Activated CD4-positive, alpha-beta memory T cell treated with anti-CD3 and anti-CD28 coated beads, Interleukin-2, amount 10 ng/mL, durations not matched to agents 7 days and 5 days (primary cell): ENCODE results near the gene NDUFAF2. TPM values are rescaled to one million over a fixed set of nuclear protein-coding genes. Genes with fewer than 3 reads are reported as not detected.

Experiments
- CTCF ChIA-PET: fragments of 350-600 bp; sonication (Branson Sonifier 250); formaldehyde crosslinking; loops from one replicate; lab custom pipeline; 2021; ENCODE audit warnings: antibody characterized with exemption, inconsistent platforms; lab: Charles Lee
- POLR2A ChIA-PET: fragments of 350-600 bp; sonication (Branson Sonifier 250); formaldehyde crosslinking; loops from one replicate; lab custom pipeline; 2021; ENCODE audit warnings: antibody characterized with exemption; lab: Charles Lee
- DNase-seq: peaks from one replicate; pipeline ENCODE4 v3.0.0-alpha.2; 2020
- H3K27ac Mint-ChIP-seq: one replicate; pipeline ENCODE4 v1.8.0; 2021; ENCODE audit warnings: mild to moderate bottlenecking, mixed read lengths
- H3K27me3 Mint-ChIP-seq: one replicate; pipeline ENCODE4 v1.8.0; 2021; ENCODE audit warnings: mixed read lengths
- H3K36me3 Mint-ChIP-seq: one replicate; pipeline ENCODE4 v1.8.0; 2021; ENCODE audit warnings: low read depth, mixed read lengths
- H3K4me1 Mint-ChIP-seq: one replicate; pipeline ENCODE4 v1.8.0; 2021; ENCODE audit warnings: mixed read lengths
- H3K4me3 Mint-ChIP-seq: one replicate; pipeline ENCODE4 v1.8.0; 2021; ENCODE audit warnings: mild to moderate bottlenecking, mixed read lengths
- H3K9me3 Mint-ChIP-seq: one replicate; pipeline ENCODE4 v1.8.0; 2021; ENCODE audit warnings: mixed read lengths
- total RNA-seq, 2 experiments: library from RNA; stranded (reverse); gene quantifications; one replicate each; pipeline ENCODE4 v1.2.3, GENCODE V29; 2021

NDUFAF2 gene
- total RNA-seq, 2 experiments from 2014 or later = 18.3 to 21.1 TPM

- H3K27me3 Mint-ChIP-seq = no peaks in the 10 kb centered on the region
- H3K4me3 Mint-ChIP-seq = no peak overlapping the region
- peaks cover 4% of the 10 kb centered on the region for H3K36me3 Mint-ChIP-seq
- no peaks in the 10 kb centered on the region for H3K4me1 Mint-ChIP-seq
- POLR2A ChIA-PET = no interaction called here
- peaks cover 17% of the 10 kb centered on the region for H3K9me3 Mint-ChIP-seq
- DNase-seq = no peak
- no peak overlapping the region for H3K27ac Mint-ChIP-seq
- CTCF ChIA-PET = no interaction called here
Measured at GRCh38 chr5:61115968-61116367, 171.0 kb downstream of the NDUFAF2 start.

GRCh38 chr5:61119066-61119465, 174.1 kb downstream of the NDUFAF2 start:
- Mint-ChIP-seq H3K27me3 (no peaks in the 10 kb centered on the region), H3K4me1 (no peaks in the 10 kb centered on the region), H3K27ac (no peak overlapping the region), H3K9me3 (peaks cover 7% of the 10 kb centered on the region), H3K4me3 (no peak overlapping the region), H3K36me3 (no peaks in the 10 kb centered on the region)
- no peak for DNase-seq
- ChIA-PET CTCF (no interaction called here), POLR2A (no interaction called here)

DNA sequence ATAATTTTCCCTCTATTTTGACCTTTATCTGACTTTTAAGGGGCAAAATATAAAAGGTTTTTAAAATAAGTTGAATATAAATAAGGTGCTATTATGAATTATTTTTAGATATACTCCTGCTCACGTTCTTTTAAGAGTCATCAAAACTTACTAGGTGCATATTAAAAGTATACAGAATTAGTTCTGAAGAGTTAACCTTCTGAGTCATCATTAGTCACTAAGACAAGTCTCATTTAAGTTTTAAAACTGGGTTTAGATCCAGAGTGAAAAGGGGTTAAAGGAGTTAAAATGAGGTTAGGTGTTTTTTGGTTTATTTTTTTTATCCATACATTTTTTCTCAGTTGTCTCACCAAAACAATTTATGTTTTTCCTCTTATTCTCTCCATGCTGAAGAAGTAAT, 175.5 kb downstream of the NDUFAF2 start:
- H3K27me3 Mint-ChIP-seq = no peaks in the 10 kb centered on the region
- no peak for DNase-seq
- no peaks in the 10 kb centered on the region for H3K36me3 Mint-ChIP-seq
- H3K9me3 Mint-ChIP-seq = peaks cover 2% of the 10 kb centered on the region
- ChIA-PET POLR2A (no interaction called here), CTCF (no interaction called here)
- no peaks in the 10 kb centered on the region for H3K4me1 Mint-ChIP-seq
- H3K4me3 Mint-ChIP-seq = no peak overlapping the region
- no peak overlapping the region for H3K27ac Mint-ChIP-seq

GRCh38 chr5:61123145-61123544, 178.1 kb downstream of the NDUFAF2 start:
- Mint-ChIP-seq H3K9me3 (no peaks in the 10 kb centered on the region), H3K4me3 (no peak overlapping the region), H3K27ac (no peak overlapping the region), H3K27me3 (no peaks in the 10 kb centered on the region), H3K36me3 (peaks cover 2% of the 10 kb centered on the region), H3K4me1 (no peaks in the 10 kb centered on the region)
- ChIA-PET CTCF (no interaction called here), POLR2A (no interaction called here)
- no peak for DNase-seq

DNA sequence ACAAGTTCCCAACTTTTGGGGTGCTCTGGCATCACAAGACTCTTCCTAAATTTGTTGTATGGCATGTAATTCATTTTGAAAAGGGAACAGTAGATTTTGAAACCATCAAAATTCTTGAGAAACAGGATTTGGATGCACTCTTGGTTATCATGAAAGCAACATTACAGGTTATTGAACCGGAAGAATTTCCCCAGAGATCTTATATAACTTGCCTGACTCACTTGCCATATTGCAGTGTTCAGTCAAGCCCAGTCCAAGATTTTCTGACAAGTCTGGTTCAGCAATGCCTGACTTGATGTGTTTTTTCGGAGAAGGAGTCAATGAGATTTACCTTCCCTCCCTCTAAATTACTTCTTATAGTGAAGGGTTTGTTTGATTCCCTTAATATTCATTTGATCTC, 185.3 kb downstream of the NDUFAF2 start:
- Mint-ChIP-seq H3K4me3 (no peak overlapping the region), H3K9me3 (no peaks in the 10 kb centered on the region), H3K36me3 (peaks cover 2% of the 10 kb centered on the region), H3K27me3 (no peaks in the 10 kb centered on the region), H3K27ac (no peak overlapping the region), H3K4me1 (no peaks in the 10 kb centered on the region)
- ChIA-PET CTCF (no interaction called here), POLR2A (no interaction called here)
- DNase-seq = no peak

DNA sequence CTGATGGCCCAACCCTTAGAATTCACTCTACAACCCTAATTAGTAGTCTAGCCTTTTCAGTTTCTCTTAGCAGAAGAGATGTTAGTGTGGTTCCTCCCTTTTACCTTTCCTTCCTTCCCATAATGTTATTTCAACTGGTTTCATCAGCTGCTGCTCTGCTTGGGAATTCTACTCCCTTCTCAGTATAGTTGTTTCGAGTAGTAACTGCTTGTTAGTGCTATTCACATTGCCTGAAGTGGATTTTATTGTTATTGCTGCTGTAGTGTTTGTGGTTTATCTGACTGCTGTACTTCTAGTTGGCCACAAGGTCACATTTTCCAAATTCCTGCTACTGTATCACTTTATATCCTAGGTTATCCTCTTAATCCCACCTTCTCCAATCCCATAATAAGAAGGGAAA, 187.6 kb downstream of the NDUFAF2 start:
- H3K27me3 Mint-ChIP-seq = no peaks in the 10 kb centered on the region
- no peak for DNase-seq
- no peak overlapping the region for H3K27ac Mint-ChIP-seq
- no peaks in the 10 kb centered on the region for H3K9me3 Mint-ChIP-seq
- no peaks in the 10 kb centered on the region for H3K4me1 Mint-ChIP-seq
- no peaks in the 10 kb centered on the region for H3K36me3 Mint-ChIP-seq
- CTCF ChIA-PET = no interaction called here
- no peak overlapping the region for H3K4me3 Mint-ChIP-seq
- POLR2A ChIA-PET = no interaction called here

GRCh38 chr5:61137835-61138234, 192.8 kb downstream of the NDUFAF2 start:
- ChIA-PET POLR2A (no interaction called here), CTCF (no interaction called here)
- Mint-ChIP-seq H3K9me3 (no peaks in the 10 kb centered on the region), H3K36me3 (no peaks in the 10 kb centered on the region), H3K27me3 (no peaks in the 10 kb centered on the region), H3K27ac (no peak overlapping the region), H3K4me3 (no peak overlapping the region), H3K4me1 (no peaks in the 10 kb centered on the region)
- no peak for DNase-seq

- H3K9me3 Mint-ChIP-seq = no peaks in the 10 kb centered on the region
- CTCF ChIA-PET = no interaction called here
- no peak overlapping the region for H3K4me3 Mint-ChIP-seq
- no peaks in the 10 kb centered on the region for H3K4me1 Mint-ChIP-seq
- no peaks in the 10 kb centered on the region for H3K36me3 Mint-ChIP-seq
- H3K27me3 Mint-ChIP-seq = no peaks in the 10 kb centered on the region
- no peak overlapping the region for H3K27ac Mint-ChIP-seq
- no peak for DNase-seq
- POLR2A ChIA-PET = no interaction called here
Measured at GRCh38 chr5:61139094-61139873, 194.3 kb downstream of the NDUFAF2 start.

DNA sequence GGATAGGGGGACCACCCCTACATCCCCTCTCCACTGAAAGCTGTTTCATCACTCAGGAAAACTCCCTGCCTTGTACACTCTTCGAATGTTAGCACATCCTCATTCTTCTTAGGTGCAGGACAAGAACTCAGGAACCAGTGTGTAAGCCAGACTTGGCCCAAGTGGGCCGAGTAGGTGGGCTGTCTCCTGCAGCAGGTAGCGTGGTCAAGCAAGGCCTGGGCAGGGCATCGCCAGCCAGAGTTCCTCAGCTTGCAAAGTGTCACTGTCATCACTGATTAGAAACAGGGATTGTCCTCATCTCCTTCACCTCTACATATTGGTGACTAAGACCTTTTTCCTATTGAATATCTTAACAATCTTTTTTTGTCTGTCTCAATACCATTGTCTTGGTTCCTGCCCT, 194.9 kb downstream of the NDUFAF2 start:
- Mint-ChIP-seq H3K27me3 (no peaks in the 10 kb centered on the region), H3K27ac (no peak overlapping the region), H3K4me3 (no peak overlapping the region), H3K36me3 (no peaks in the 10 kb centered on the region), H3K4me1 (no peaks in the 10 kb centered on the region), H3K9me3 (no peaks in the 10 kb centered on the region)
- no peak for DNase-seq
- ChIA-PET CTCF (no interaction called here), POLR2A (no interaction called here)

DNA sequence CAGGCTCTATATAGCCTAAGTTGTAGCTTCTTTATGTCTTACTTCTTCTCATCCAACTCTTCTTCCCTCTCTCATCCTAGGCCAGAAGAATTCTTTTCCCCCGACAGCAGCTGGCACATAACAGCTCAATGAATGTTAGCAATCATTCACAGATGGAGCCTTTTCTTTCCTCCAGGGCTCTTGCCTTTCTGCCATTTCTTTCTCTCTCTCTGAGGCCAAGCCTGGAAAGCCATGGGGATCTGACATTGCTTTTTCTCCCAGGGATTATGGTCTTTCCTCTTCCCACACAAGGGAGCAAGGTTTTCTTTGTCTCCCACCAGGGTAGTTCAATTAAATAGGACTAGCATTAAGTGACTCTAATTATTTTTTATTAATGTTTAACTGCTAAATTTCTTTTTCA, 196.8 kb downstream of the NDUFAF2 start:
- Mint-ChIP-seq H3K27me3 (no peaks in the 10 kb centered on the region), H3K36me3 (no peaks in the 10 kb centered on the region), H3K9me3 (no peaks in the 10 kb centered on the region), H3K27ac (no peak overlapping the region), H3K4me3 (no peak overlapping the region), H3K4me1 (no peaks in the 10 kb centered on the region)
- ChIA-PET POLR2A (no interaction called here), CTCF (no interaction called here)
- no peak for DNase-seq

DNA sequence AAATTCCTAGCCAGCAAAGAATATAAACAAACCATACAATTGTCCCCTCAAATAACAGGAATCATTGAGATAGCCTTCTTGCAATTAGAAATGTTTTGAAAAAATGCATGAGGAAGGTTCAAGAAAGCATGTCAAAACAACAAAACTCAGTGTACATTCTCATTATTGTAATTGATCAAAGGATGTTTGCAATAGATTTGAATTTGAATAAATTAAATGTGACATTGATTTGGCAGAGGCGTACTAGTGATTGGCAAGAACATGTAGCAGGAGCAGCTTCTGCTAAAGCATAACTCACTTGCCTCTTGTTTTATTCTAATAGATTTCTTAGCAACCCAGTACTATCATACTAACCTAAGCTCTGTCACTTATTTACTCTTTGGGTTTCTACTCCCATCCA, 197.4 kb downstream of the NDUFAF2 start:
- H3K36me3 Mint-ChIP-seq = no peaks in the 10 kb centered on the region
- H3K9me3 Mint-ChIP-seq = no peaks in the 10 kb centered on the region
- DNase-seq = no peak
- H3K27ac Mint-ChIP-seq = no peak overlapping the region
- CTCF ChIA-PET = no interaction called here
- no peak overlapping the region for H3K4me3 Mint-ChIP-seq
- POLR2A ChIA-PET = no interaction called here
- H3K27me3 Mint-ChIP-seq = no peaks in the 10 kb centered on the region
- H3K4me1 Mint-ChIP-seq = no peaks in the 10 kb centered on the region

DNA sequence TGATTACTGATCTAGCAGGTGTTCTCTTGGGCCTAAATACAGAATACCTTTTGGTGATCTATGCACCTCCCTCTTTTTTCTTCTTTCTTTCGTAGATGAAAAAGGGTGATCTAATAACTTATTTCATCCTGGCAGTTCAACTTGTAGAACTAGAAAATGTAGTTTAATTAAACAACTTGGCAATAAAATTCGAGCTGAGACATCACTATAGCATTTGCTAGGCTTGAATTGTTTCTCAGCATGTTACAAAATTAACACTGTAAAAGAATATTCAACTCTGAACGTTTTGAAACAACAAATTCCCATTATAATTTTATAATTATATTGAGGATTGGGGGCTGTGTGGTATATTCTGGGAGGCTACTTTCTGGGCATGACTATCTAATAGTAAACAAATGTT, 197.8 kb downstream of the NDUFAF2 start:
- DNase-seq = no peak
- POLR2A ChIA-PET = no interaction called here
- Mint-ChIP-seq H3K9me3 (no peaks in the 10 kb centered on the region), H3K4me1 (no peaks in the 10 kb centered on the region), H3K36me3 (no peaks in the 10 kb centered on the region), H3K27ac (no peak overlapping the region), H3K27me3 (no peaks in the 10 kb centered on the region), H3K4me3 (no peak overlapping the region)
- CTCF ChIA-PET = no interaction called here

DNA sequence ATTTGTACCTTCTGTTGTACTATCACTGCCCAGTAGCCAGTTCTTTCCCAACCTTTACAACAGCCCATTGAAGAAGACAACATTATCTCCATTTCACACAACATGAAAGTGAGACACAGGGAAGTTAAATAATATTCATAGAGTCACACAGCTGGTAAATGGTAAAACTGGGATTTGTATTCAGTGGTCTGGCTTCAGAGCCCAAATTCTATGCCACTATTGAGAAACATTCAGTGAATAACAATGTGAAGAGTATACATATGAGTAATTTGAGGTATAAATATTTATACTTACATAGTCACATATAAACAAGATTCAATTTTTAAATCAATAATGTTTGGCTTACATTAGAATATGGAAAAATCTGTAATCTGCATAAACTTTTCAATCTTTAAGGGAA, 203.5 kb downstream of the NDUFAF2 start:
- peaks cover 8% of the 10 kb centered on the region for H3K36me3 Mint-ChIP-seq
- no peaks in the 10 kb centered on the region for H3K27me3 Mint-ChIP-seq
- H3K4me3 Mint-ChIP-seq = no peak overlapping the region
- H3K9me3 Mint-ChIP-seq = no peaks in the 10 kb centered on the region
- no peak overlapping the region for H3K27ac Mint-ChIP-seq
- ChIA-PET CTCF (no interaction called here), POLR2A (no interaction called here)
- no peak for DNase-seq
- no peaks in the 10 kb centered on the region for H3K4me1 Mint-ChIP-seq

- ChIA-PET POLR2A (no interaction called here), CTCF (no interaction called here)
- H3K27me3 Mint-ChIP-seq = no peaks in the 10 kb centered on the region
- peaks cover 31% of the 10 kb centered on the region for H3K36me3 Mint-ChIP-seq
- DNase-seq = no peak
- no peak overlapping the region for H3K27ac Mint-ChIP-seq
- H3K4me1 Mint-ChIP-seq = no peaks in the 10 kb centered on the region
- no peaks in the 10 kb centered on the region for H3K9me3 Mint-ChIP-seq
- H3K4me3 Mint-ChIP-seq = no peak overlapping the region
Measured at GRCh38 chr5:61151893-61152292, 206.9 kb downstream of the NDUFAF2 start.
